IPS-NIHi7 (cell line): Measurements from ENCODE around the gene SCUBE1.

Experiments used
- DNase-seq: peaks from one replicate; pipeline ENCODE4 v3.0.0; 2012; ENCODE audit warnings: mixed read lengths; ENCODE audit errors: extremely low spot score

The SCUBE1 gene

DNA sequence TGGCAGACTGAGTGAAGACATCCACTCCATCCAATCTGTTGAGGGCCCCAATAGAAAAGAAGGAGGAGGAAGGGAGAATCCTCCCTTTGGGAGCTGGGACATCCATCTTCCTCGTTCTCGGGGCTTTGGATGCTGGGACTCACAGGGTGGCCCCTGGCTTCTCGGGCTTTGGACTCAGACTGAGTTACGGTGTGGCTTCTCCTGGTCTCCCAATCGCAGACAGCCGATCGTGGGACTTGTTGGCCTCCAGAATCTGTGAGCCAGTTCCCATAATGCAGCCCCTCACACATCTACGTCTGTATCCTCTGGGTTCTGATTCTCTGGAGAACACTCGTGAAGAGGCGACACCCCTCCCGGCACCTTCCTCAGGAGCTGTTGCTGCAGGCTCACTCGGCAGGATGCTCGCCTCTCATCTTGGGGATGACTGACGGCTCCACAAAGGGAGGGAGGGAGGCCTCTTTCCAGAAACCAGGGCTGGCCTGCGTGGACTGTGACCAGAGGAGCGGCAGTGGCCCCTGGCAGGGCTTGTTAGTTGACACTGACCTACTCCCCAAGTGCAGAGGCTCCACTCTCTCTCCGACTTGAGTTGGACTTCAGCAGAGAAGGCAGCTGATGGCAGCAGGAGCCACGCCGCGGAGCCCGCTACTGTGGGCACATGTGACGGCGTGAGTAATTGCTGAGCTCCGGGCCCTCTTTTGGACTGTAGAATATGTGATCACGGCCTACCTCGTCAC lies 141.5 kb downstream of the SCUBE1 start:
- DNase-seq, result no peak

DNA sequence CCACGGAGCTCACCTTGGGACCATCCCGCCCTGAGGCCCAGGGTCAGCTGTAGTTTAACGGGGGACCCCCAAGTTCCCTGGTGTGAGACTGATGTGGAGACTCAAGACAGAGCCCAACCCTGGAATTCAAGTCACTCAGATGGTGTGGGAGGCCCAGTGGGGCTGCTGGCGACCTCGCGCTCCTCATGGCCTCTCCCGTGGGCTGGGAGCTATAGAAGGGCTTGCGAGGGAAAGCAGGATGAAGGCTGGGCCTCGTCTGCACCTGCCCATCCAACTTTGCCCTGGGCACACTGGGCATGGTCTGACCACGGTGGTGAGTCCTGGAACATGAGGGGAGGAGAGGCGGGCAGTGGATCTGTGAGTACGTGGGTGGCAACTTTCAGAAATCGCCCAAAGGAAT lies 142.6 kb downstream of the SCUBE1 start:
- DNase-seq, result no peak

DNA sequence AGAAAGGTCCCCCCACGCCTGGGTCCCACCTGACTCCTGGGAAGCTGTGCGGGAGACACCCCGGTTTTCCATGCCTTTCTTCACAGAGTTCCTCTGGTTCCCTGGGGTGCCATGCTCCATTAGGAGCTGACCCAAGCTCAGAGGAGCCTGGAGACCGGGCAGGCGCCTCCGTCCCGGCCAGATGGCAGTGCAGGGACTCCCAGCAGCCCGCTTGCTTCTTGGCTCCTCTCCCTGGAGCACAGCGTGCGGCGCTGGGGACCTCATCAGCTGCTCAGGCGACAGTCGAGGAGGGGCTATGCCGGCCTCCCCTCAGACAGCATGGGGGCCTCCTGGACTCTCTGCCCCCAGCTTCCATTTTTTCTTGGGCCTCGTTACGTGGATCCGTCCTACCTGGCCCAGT lies 143.1 kb downstream of the SCUBE1 start:
- DNase-seq, result no peak

DNA sequence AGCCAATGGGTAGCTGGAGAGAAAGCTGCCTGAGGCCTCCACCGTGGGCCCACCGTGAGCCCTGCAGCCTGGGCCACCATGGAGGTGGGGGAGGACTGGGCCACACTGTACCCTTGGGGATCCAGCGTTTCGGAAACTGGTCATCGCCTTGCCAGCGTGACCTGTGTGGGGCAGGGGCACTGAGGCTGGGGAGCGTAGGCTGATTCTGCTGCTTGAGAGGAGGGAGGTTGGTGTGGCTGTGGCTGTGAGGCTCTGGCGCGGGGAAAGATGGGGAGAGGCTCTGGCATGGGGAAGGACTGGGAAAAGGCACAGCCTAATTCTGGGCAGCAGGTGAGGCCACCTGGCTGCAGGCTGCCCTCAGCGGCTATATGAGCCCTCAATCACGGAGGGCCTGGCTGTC lies 143.6 kb downstream of the SCUBE1 start:
- no peak for DNase-seq

DNA sequence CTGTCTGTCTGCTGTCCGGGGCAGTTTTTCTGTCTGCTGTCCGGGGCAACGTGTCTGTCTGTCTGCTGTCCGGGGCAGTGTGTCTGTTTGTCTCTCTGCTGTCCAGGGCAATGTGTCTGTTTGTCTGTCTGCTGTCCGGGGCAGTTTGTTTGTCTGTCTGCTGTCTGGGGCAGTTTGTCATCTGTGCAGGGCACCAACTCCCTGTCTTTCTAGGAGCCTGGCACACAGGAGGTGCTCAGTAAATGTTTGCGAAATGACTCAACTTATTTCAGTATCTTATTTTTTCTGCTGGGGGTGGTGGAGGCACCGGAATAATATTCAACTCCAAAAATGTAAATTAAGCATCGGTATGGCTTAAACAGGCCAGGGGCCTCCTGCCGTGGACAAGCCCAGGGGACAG lies 144.2 kb downstream of the SCUBE1 start:
- DNase-seq, result no peak

DNA sequence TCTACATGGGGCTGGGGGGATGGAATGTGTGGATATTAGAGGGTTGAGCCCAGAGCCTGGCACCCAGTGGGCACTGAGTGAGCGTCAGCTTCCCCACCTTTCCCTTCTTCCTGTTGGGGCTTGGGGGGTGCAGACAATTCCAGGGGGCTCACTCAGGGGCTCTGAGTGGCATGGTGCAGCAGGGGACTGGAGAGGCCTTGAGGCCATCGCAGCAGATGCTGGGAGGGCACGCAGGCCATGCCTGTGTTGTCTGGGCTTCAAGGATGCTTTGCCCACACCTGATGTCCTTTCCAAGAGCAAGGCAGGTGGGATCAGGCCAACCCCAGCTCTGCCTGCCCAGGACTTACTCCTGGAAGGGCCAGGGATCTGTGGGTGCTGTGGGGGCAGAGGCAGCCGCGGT lies 145.0 kb downstream of the SCUBE1 start:
- no peak for DNase-seq

DNA sequence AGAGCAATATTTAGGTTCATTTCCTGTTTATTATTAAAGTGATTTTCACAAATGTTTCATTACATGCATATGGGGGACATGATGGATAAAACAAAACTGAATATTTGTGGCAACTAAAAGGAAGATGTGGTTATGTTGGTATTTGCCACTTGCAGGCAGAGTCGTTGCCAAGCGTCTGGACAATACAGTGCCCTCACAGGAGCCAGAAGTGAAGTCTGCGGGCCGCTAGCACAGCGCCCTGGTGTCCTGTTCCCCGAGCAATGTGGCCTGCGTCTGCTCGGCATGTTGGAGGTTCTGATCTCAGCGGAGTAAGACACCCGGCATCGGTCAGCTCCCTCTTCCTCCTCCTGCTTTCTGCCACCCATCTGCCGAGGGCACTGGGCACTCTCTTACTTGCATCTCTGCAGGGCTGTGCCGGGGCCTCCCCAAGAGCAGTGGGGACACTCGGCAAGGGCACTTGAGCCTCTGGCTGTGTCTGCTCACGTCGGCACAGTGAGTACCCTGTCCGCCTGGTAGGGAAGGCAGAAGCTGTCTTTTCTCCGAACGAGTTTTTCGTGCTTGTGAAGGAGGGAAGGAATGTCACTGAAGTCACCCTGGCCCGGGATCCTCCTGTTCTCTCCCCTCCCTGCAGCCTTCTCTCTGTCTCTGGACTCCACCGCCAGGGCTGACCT lies 145.8 kb downstream of the SCUBE1 start:
- no peak for DNase-seq

DNA sequence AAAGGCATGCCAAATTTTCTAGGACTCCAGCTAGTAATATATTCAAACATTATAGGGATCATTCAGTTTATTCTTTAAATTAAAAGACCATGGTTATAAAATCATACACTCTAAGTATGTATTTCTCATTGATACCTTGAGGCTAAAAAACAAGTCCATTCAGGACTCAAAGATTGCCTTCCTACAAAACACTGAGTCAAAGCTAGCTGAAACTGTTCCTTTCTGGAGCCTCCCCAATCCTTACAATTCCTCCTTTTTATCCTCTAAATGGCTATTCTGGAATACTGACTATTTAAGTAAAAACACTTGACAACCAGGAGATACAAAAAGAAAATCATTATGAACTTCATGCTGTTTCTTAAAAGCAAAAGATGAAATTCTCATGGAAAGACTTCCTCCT lies 151.3 kb downstream of the SCUBE1 start:
- DNase-seq, result no peak

DNA sequence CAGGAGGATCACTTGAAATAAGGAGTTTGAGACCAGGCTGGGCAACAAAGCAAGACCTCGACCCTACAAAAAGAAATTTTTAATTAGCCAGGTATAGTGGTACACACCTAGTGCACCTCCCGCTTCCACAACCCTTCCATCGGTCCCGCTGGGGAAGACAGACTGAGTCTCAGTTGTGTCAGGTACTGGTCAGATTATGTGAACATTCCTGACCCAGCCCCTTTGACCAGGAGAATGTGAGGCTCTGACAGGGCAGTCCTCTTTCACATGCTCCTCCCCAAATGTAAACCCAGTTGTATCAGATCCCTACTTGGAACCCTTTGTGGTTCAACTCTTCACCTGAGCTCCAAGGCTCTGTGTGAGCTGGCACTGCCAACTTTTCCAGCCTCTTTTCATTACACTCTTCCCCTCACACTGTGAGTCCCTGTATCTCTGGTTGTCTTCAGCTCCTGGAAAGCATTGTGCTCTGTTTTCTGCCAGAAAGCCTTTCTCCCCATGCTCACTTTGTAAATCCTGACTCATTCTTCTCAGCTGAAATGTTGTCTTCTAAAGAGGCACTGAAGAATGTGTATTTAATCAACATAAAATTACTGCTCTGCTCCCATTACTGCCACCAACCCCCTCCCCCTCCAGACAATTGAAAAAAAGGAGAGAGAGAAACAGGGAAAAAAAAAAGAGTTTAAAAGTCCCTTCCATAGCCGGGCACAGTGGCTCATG lies 154.2 kb downstream of the SCUBE1 start:
- no peak for DNase-seq

DNA sequence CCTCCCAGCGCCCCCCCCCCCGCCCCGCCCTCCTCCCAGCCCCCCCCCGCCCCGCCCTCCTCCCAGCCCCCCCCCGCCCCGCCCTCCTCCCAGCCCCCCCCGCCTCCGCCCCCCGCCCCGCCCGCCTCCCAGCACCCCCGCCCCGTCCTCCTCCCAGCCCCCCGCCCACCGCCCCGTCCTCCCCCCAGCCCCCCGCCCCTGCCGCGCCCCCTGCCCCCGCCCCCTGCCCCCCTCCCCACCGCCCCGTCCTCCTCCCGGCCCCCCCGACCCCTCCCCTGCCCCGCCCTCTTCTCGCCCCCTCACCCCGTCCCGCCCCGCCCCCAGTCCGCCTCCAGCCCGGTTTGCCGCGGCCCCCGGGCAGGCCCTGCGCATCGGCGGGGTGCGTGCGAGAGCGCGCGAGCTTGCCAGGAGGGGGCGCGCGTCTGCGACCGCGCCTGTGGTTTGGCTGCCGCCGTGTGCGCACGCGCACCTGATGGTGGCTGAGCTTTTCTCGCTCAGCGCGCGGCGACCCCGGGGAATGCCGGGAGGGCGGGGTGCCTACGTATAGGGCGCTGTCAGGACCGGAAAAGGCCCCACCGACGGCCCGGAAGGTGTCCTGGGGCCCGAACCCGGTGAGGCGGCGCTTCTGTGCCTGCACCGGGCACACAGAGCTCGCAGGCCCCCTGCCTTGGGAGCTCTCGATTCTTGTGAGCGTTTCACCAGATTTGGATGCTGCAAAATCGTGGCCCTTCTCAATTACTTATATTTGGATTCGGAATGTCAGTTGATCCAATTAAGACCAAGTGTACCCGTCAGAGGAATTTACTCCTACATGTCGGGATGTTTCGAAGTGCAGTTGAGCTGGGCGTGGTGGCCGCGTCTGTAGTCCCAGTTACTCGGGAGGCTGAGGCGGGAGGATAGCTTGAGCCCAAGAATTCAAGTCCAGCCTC lies 155.7 kb downstream of the SCUBE1 start:
- DNase-seq, result peak; percentile 98

DNA sequence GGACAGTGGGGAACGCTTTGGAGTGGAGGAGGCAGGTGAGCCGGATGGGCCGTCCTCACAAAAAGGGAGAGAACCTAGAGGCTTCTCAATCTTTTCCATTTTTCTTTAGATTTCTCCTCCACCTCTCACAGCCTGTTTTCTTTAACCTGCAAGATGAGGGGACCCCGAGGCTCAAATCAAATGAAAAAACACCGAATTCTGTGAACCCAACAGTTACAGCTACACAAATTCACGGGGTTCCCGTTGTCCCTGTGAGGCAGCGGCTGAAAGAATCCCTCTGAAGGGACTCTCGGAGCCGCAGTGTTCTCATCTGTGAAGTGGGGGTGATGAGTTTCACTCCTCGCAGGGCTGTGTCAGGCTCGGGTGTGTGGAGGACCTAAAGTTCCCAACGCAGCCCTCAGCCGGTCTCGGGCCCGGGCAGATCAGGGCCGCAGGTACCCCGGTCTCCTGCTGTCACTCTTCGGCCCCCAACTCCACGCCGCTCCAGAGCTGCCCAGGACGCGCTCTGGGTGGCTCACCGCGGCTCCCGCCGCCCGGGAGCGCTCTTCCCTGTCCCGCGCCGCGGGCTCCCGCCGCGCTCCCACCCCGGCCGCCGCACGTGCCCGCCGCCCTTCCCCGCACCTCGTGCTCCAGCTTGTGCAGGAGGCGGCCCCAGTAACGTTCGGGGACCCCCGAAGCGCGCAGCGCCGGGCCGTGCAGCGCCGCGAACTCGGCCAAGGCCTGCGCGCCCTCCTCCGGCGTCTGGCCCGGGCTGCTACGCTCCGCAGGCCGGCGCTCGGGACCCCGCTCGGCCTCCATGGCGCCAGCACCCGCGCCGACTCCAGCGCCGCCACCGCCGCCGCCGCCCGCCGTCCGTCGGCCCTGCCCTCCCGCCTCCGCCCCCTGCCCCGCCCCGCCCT lies 156.7 kb downstream of the SCUBE1 start, which contains the start of gene TTLL12:
TSS of gene TTLL12 (minus strand) at position 863 of the 899 bp plus-strand sequence. CDS start at position 798, 65 bp downstream.
- peak; percentile 83 for DNase-seq

DNA sequence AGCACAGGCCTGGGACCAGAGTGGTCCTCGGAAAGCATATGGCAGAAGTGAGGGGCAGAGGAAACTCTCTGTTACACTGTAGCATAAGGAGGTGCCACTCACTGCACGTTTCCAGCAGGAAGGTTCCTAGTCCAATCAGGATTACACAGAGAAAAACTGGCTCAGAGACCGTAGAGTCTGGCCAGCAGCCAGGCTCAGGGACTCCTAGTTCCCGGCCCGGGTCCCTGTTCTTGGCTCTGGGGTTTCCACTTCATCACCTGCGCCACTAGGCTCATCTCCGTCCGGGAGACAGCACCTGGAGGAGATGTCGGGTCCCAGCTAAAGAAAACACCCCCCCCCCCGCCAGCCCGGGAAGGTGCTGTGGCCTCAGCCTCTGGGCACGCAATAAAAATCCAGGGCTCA lies 157.3 kb downstream of the SCUBE1 start:
- peak; percentile 39 for DNase-seq

DNA sequence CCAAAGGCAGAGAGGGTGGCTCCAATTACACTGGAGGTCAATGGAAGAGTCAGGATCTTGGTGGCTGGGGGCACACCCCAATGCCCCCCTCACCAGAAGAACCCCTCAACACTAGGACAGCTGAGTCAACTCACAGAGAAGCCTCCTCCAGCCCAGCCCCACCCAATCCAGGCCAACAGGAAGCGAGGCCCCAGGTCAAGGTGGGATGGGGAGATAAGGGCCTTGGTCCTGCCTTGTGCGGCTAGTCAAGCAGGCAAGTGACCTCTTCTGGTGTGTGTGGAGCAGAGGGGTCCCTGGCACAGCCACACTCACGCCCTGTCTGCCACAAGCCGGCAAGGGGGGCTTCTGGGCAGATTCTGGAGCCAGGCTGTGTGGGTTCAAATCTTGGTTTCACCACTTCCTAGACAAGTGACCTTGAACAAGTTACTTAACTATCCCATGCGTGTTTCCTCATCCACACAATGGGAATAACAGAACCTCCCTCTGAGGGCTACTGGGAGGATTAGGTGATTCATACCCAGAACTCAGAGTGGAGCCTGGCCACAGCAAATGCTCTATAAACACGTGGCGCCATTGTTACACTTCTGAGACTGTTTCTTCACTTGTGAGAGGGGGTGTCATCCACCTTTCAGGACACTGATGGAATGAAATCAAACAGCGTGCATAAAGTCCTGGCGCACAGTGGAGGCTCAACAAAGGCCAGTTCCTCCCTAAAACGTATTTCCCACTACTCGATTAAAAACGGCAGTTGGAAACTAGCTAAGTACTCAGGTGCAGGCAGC lies 159.5 kb downstream of the SCUBE1 start:
- DNase-seq, result no peak

DNA sequence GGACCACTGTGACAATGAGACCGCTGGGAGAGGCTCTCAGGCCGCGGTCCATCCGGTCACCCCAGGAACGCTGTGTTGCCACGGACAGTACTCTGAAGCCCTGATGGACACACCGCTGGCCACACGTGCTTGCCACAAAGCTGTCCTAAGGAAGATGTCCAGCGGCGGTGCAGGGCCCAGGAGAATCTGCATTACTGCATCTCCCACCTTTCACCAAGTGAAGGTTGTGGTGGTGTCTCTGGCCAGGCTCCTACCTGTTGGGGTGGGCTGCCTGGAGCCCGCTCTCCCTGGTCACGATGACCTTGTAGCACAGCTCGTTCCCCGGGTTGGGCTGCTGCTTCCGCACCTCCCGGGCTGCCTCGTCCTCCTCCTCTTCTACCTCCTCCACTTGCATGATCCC lies 160.4 kb downstream of the SCUBE1 start:
- DNase-seq, result no peak

DNA sequence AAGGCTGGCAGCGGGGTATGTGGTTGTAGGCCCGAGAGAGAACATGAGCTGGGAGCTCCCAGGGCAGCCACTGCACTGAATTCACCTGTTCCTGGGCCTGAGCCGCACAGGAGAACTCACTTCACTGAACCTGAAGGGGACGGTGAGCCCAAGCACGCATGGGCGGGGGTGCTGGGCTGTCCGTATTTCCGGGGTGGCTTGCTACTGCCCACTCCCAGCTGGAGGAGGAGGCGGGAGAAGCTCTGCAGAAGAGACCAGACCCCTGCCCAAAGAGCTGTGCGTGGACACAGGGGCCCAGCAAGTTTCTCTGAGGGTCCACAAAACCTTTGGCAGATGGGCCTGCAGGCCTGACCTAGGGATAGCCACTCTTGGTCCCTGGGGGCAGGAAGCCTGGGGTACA lies 161.1 kb downstream of the SCUBE1 start:
- DNase-seq, result no peak

DNA sequence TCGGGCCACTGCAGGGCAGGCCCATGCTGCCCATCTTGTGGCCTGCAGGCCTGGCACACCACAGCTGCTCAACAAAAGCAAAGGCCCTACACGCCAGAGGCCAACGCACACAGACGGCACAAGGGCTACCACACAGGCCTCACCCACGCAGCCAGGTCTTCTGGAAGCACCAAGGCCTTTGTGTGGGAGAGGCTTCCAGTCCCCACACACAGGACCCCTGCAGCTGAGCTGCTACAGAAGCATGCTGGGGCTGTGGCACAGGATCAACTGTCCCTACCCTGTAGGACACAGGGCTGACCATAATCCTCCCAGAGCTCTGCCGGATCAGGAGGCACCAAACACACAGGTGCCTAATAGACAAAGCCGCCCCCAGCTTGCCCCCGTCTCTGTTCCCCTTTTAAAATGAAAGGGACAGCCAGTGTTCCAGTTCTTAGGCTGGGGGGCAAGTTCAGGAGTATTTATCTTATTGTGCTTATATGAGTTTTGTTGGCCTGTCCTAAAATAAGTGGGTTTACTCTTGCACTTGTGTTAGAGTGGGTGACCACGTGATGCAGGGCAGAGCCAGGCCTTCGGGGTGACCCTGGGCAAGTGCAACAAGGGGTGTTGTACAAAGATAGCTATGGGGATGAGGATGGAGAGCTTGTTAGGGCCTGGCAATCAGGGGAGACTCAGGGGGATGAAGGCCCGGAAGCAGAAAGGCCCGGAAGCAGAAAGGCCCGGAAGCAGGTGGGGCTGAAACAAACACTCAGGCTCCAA lies 161.7 kb downstream of the SCUBE1 start:
- no peak for DNase-seq

DNA sequence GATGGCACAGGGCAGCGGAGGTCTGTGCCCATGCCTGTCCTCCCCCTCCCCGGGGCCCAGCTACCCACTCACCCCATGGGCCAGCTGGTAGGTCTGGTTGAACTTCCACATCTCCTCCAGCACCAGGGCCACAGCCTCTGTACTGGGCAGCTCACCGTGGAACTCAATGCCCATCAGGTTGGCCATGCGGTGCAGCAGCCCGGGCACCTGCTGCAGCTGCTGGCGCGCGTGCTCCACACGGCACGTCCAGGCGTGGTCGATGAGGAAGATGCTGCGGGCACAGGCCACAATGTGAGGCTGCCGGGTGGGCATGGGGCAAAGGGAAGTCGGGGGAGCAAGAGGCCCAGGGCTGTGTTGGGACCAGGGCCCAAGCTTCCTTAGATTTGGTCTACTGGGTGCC lies 162.5 kb downstream of the SCUBE1 start:
- DNase-seq, result no peak

DNA sequence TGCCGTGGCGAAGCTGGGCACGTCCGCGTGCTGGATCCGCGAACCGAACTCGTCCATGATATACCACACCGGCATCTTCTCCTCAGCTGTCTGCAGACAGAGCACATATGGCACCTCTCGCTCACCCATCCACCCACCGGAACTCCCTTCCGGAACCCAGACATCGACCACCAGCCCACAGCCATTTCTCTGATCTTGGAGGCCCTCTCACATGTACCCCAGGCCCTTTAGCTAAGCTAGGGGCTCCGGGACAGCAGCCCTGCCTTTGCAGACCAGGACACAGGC lies 163.3 kb downstream of the SCUBE1 start:
- no peak for DNase-seq

DNA sequence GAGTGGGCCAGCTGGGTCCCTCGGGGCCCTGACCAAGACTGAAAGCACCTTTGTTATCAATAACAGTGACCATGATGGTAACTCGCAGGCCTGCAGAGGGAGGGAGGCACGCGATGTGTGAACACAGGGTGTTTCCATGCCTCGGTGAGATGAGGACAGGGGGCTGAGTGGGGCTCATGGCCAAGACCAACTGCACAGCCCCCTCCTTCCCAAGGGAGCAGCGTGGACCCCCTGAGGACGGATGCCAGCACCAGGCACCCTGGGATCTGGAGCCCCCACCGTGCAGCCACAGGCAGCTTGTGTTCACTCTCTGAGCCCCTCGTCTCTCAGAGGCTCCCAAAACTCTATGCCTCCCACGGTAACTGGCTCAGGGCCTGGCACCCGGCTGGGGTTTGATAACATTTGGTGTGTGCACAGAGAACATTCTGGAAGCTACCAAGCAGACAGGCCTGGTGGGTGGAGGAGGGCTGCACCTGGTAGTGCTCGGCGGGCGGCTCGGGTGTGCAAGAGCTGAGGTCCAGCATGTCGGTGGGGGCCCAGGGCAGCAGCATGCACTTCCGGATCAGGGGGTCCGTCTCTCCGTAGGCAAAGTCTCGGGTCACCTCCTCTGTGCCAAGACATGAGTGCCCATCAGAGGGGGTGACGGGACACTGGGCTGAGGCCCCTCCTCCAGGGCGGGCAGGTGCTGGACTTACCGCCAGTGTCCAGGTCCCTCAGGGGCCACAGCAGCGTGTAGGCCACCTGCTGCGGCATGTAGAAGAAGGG lies 163.8 kb downstream of the SCUBE1 start:
- no peak for DNase-seq
